Hematopoietic multipotent progenitor cell treated with erythropoietin and hydrocortisone succinate and interleukin-3 and kit ligand, for 6 days (in vitro differentiated cells): ENCODE data around the gene CCDC167.
A peak's percentile ranks its signal among the peaks of the same experiment; 100 is the strongest.
"Not testable (repeated sequence)": the region's sequence is repeated elsewhere in the genome, so short reads cannot be mapped to it uniquely, and the experiment has no call there.

Source experiments
- DNase-seq: peaks from one replicate; pipeline ENCODE4 v3.0.0-alpha.2; 2015

CCDC167 gene

DNA sequence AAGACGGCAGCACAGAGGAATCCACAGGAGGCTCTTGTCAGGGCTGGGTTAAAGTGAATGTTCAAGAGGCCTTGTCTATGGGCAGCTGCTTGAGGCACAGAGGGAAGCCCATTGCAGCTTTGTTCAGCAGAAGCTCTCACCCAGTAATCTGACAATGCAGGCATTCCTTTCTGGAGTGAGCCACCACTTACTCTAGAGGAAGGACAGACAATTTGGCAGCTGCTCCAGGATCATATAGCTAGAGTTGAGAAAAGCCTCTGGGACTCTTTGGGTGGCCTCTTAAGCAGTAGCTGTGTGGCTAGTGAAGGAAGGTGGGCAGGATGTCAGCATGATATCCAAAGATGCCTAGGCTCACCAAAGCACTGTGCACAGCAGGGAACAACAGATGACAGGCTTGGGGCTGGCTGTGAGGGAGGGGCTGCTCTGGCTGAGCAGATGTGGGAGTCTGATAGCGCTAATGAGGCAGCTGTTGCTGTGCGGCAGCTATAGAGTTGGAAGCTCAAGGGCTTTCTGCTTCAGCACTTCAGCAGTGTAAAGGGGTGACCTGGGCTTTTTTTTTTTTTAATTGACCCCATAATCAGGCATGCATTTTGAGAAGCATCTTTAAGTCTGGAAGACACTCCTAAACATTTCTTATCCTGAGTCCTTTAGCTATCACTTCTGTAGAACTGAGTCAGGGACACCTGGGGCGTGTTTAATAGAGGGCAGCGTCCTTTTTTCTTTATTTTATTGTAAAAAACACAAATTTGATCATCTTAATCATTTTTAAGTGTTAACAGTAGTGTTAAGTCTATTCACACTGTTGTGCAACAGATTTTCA is 39.5 kb downstream of the CCDC167 start:
- DNase-seq, result peak; percentile 96

- no peak for DNase-seq
Measured at GRCh38 chr6:37456816-37457560, 42.7 kb downstream of the CCDC167 start.

DNA sequence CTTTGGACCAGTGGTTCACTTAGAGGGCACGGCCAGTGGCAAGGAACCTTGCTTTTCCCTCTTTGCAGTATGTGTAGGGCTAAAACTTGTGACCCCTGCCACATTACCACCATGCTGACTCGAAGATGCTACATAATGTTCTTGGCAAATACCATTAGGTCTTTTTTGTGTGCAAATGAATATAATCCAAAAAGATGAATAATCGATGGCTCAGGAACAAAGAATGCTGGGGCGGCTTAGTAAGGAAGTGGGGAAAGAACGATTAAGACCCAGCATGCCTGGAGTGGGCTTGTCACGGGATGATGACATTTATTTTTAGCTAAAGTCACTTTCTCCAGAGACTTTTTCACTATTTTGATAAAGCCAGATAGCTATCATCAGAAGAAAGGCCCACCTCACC is 43.6 kb downstream of the CCDC167 start:
- DNase-seq, result no peak

- DNase-seq, result no peak
Measured at GRCh38 chr6:37454420-37455140, 45.1 kb downstream of the CCDC167 start.

DNA sequence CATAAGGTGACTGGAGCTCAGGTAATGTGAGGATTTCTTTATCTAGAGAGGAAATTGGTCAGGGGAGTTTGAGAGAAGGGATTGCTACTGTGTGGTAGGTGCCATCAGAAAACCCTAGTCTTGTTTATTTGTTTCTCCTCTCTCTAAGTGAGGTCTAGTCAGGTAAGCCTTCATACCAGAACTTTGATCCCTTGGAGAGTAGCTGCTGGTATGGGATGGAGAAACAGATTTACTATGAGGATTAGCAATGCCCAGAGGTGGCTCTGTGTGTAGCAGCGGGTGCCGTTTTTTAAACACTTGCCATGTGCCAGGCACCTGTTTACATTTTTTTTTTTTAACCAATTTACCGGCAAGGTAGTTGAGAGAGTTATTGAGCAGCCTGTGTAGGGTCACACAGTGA is 47.2 kb downstream of the CCDC167 start:
- DNase-seq, result no peak

DNA sequence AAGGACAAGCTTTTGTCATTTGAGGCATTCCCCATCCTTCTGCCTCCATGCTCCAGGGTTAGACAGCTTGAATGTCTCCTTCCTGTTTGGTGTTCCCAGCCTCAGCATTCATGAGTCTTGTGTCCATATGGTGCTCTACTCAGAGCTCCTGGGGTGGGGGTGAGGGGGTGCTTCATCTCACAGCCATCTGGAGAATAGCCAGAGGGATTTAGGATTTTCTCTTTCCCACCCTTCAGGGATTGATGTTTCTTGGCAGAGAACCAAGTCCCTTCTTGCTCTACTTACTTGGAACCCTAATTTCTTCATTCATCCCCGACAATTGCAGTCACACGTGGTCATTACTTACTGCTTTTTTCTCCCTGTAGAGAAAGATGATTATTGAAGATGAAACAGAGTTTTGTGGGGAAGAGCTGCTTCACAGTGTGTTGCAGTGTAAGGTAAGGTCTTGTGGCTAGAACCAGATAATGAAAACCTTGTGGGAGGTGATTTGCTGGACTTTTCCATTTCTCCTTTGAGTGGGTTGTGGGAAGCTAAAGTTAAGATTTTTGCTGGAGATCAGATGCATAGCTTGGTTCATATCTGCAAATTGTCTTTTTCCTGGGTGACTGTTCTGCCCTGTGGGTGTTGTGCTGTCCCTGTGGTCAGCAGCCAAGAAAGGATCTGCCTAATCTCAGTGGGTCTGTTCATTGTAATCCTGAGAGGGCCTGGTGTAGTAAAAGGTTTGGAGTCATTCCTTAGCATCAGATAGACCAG is 48.1 kb downstream of the CCDC167 start:
- no peak for DNase-seq

- DNase-seq, result no peak
Measured at GRCh38 chr6:37449984-37450383, 49.7 kb downstream of the CCDC167 start.

DNA sequence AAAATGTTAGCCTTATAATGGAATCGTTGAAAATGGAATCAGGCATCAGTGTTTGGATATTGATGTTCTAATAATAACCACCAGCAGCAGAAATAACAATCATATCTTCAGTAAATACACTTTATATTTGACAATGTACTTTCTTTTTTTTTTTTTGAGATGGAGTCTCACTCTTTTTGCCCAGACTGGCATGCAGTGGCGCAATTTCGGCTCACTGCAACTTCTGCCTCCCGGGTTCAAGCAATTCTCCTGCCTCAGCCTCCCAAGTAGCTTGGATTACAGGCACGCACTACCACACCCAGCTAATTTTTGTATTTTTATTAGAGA is 56.5 kb downstream of the CCDC167 start:
- not testable (repeated sequence) for DNase-seq

GRCh38 chr6:37442416-37443215 is 57.1 kb downstream of the CCDC167 start:
- no peak for DNase-seq

DNA sequence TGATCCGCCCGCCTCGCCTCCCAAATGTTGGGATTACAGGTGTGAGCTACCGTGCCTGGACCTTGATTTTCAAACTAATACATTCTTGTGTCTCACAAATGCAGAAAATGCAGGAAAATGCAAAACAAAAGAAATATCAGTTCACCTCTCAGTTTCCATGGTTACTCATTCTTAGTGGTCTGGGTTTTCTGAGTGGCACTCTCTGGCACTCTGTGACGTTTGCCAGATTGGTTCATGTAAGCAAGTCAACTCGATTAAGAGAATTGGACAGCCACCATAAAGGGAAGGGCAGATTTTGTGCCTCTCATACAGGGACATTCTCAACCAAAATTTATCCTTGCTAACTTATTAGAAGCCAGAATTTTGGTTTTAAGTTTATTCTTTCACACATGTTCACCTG is 58.0 kb downstream of the CCDC167 start:
- DNase-seq, result no peak

DNA sequence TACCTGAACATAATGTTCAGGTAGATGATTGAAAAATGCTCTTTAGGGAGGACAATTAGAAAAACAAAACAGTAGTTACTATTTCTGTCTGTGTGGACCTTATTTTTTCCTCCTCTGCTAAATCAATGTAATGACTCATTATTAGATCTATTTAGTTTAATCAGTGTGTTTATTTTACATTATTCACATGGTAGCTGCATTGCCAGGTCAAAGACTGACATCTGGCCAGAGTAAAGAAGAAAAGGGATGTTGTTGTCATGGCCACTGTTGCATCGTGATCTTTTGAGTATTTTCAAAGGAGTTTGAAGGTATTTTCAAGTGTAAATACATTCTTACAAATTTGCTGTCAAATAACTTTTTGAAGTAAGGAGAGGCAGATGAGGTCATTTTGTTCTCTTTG is 60.8 kb downstream of the CCDC167 start:
- DNase-seq, result no peak

GRCh38 chr6:37435816-37436215 is 63.9 kb downstream of the CCDC167 start:
- peak; percentile 33 for DNase-seq

DNA sequence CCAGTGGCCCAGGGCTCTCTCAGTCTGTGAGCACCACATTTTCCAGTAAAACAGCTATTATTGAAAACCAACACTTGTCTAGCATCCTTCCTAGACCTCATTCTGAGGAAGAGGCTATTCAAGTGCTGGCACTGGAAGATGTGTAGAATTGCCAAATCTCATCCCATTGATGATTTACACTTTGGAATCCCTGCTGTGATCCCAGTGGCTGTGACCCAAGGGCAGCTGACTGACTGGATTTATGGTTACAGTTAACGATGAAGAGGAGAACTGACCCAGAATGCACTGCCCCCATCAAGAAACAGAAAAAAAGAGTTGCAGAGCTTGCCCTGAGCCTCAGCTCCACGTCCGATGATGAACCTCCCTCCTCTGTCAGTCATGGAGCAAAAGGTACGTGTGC is 64.3 kb downstream of the CCDC167 start:
- no peak for DNase-seq

DNA sequence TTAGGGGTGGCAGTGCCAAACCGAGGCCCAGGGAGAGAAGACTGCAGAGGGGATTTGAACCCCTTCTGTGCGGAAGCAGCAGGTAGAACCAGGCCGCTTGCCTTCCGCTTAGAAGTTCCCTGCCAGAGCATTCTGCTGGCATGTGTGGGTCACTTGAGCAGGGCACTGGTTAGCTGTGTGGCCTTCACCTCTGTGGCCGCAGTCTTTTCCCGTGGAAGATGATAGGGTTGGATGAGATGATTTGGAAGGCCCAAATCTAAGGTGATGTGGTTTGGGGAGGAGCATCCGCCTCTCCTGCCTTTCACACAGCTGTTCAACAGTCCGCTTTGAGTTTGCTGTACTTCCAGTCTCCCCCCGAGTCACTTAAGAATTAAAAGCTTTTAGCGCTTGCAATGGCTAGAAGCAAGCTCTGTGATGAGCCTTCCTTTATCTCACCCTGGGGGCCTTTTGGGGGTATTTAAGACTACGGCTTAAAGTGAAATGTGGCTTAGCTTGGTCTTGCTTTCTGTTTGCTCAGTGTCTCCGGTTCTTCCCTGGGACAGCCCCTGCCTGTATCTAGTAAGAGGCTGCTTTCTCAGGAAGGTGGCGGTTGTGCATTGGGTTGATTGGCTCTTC is 65.9 kb downstream of the CCDC167 start:
- peak; percentile 30 for DNase-seq
